HUDEP-2 (cell line): ENCODE data around the gene RBBP5.
"Not testable (repeated sequence)": the region's sequence is repeated elsewhere in the genome, so short reads cannot be mapped to it uniquely, and the experiment has no call there.

ENCODE experiments used
- DNase-seq, 76 experiments: peaks; one replicate each; lab custom pipeline; 2025; ENCODE audit not compliant: unreplicated experiment in 76 of 76; lab: John Stamatoyannopoulos, UW

The RBBP5 gene

DNA sequence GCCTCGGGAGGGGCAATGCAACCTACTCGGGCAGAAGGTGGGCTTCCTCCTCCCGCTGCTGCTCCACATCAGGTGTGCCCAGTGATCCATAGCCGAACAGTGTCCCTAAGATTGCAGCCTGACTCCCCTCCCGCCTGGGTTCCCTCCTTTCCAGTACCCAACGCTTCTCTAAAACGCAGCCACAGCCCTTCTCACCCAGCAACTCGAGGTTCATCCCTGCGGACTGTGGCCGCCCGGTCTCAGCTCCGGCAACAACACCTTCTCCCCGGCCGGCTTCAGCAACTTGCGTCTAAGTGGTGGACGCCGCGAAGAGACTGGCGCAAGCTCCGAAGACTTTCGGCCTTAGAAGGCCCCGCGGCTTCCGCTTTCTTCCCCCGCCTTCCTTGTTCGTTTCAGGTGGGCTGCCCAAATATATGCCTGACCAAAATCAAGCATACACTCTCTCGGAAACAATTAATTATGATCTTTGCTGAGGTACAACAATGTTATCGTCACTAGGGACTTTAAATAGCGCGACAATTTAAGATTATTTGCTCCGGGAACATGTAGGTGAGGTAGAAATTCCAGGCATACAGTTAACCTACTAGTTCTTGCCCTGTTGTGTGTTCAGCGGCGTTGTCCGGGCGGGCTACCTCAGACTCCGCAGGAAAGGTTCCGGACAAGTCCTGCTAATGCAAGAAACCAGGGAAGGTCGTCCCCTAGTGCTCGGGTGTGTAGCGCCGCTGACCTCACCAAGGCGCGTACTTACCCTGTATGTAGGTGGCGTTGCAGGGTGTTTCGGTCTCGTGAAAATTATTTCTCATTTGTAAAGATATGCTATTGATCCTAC is at the start of gene RBBP5:
TSS of gene RBBP5 (minus strand) at position 319 of the 829 bp plus-strand sequence. CDS start at position 214, 105 bp downstream.
- DNase-seq, result peak in 75 of 76 experiments; percentile 53 to 99 (median 94)

- no peak for DNase-seq
Observed at GRCh38 chr1:205171369-205171768, 49.6 kb upstream of the RBBP5 start.

DNA sequence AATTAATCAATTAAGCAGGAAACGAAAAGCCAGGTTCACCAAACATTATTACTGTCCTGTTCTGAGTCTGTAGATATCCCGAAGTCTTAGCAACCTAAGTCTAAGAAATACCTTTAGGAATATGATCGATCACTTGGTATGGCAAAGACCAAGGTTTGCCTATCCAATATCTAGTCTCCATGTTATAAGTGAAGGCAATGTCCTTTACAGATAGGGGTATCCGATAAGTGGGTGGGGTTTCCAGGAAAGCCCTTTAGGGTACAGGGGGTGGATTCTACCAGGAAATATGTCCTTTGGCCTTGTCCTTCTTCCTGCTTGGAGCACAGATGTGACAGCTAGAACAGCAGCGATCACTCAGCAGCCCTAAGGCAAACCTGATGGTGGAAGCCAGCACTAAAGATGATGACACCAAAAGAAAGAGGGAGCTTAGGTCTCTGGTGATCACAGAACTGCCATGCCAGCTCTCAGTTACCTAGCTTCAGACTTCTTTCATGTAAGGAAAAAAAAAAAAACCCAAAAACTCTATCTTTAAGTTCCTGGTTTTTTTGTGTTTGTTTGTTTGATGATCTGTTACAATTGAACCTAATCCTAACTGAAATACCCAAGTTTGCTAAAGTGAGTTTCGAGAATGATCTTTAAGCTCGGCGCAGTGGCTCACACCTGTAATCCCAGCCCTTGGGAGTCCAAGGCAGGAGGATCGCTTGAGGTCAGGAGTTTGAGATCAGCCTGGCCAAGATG is 48.9 kb upstream of the RBBP5 start:
- DNase-seq, result peak in 68 of 76 experiments; percentile 3 to 86 (median 43)

- no peak for DNase-seq
Observed at GRCh38 chr1:205169248-205169647, 47.5 kb upstream of the RBBP5 start.

DNA sequence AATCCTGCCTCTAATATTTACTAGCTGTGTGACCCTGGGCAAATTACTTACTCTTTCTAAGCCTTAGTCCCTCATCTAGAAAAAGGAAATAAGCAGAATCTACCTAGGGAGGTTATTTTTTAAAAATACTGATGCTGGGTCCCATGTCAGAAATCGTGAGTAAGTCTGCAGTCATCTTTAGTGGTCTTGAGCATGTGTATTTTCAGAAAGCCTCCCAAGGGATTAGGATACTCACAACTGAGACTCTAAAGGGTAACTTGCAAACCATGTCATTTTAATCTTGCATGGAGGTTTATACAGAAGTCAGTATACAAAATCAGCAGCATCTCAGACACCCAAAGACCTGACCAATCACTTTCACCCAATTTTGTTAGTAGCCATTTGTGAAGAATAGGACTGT is 46.5 kb upstream of the RBBP5 start:
- DNase-seq, result no peak

DNA sequence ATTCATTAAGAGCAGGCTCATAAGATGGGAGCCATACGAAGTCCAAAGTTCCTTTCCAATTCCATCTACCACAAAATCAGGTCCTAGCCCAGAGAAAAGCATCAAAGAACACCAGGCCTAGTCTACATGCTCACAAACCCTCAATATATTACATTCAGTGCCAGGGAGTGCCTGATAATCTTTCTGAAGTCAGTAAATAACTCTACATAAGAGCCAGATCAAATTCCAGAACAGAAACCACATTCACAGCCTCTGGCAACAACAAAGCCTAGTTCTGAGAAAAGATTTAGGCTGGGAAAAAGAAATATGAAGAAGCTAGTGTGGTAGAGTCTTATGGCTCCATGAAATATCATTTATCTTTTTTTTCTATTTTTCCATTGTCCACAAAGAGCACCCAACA is 40.5 kb upstream of the RBBP5 start:
- no peak for DNase-seq

DNA sequence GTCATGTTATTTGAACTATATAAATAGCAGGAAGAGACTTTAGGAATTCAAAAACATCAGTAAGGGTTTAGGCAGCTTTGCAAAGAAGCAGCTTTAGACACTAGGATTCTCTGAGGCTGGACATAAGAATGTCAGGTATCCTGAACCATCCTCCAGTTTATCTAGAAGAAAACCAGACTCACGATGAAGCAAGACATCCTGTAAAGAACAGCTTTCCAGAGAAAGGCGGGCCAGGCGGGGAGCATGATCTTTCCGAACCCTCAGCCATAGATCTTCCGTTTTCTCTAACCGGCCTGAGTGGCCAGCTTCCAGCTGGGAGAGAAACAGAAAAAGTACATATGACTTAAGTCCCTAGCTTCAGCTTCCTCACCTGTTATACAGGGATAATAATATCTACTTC is 39.3 kb upstream of the RBBP5 start:
- no peak for DNase-seq

GRCh38 chr1:205158048-205158616 is 36.4 kb upstream of the RBBP5 start:
- DNase-seq, result peak in 1 of 76 experiments; percentile 34

- DNase-seq, result not testable (repeated sequence)
Observed at GRCh38 chr1:205155665-205156377, 34.0 kb upstream of the RBBP5 start.

DNA sequence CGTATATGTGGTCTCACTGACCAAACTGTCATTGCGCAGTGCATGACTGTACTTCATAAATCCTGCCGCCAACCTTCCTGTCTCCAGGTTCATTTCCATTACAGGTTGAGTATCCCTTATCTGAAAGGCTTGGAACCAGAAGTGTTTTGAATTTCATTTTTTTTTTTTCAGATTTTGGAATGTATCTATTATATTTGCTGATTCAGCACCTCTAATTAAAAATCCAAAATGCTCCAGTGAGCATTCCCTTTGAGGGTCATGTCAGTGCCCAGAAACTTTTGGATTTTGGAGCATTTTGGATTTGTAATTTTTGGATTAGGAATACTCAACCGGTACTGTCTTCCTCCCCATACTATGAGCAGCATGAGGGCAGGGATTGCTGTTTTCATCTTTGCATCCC is 30.7 kb upstream of the RBBP5 start:
- no peak for DNase-seq

DNA sequence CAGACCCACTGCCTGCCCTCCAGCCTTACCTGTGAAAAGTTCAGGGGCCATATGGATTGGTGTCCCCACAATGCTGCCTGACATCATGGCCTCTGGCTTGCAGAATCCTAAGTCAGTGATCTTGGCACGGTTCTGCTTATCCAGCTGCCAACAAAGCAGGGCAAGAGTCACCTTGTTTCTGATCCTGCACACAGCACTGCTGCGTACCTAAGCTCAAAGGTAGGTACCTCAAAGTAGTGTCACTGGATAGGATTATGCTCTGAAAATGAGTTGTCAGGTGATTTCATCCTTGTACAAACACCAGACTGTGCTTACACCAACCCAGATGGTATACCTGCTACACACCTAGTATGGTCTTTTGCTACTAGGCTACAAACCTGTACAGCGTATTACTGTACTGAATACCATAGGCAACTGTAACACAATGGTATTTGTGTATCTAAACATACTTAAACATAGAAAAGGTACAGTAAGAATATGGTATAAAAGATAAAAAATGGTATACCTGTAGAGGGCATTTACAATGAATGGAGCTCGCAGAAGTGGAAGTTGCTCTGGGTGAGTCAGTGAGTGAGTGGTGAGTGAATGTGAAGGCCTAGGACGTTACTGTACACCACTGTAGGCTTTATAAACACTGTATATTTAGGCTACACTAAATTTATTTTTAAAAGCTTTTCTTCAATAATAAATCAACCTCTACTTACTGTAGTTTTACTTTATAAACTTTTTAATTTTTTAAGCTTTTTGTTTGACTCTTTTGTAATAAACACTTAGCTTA is 29.1 kb upstream of the RBBP5 start:
- DNase-seq, result no peak

GRCh38 chr1:205147191-205147835 is 25.5 kb upstream of the RBBP5 start:
- no peak for DNase-seq

DNA sequence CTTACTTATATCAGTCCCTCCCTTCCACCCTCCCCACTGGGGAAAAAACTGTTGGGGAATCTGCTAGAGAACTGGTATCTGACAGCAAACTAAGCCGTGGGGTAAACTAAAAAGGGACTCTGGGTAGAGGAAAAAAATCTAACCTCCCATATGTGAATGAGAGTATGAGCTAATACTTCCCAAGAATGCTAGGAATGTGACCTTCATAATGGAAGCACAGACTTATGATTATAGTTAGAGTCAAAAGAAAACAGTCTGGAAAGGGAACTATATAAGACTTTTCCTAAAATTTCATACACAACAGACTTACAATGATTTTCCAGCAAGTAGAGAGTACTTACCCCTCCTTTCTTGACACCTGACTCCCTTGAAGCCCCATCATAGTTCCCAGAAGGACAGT is 23.0 kb upstream of the RBBP5 start:
- no peak for DNase-seq

DNA sequence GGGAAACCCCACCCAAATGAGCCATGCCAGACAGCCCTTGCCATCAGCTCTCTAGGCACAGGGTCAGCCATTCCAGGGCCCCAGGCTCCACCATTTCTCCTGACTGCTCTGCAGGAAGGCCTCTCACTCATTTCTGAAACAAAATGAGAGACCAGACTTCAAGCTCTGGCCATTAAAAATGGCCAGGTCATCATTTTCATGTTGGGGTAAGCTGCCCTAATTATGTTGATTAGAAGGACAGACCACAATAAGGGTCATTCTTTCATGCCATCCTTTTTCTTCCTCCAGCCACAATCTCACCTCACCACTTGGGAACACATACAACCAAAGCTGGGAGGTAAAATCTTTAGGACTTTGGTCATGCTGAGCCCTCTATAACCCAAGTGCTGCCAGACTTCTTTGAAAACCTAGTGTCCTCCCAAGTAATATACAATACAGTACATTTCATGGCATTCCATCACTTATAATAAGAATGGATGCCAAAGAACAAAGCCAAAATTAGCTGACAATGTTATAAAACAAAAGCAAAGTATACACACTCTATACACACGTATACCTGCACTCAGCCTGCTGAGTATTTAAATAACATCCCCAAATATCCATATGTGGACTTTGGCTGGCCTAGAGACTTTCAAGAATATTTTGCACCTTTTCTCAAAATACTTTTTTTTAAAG is 22.4 kb upstream of the RBBP5 start:
- no peak for DNase-seq

DNA sequence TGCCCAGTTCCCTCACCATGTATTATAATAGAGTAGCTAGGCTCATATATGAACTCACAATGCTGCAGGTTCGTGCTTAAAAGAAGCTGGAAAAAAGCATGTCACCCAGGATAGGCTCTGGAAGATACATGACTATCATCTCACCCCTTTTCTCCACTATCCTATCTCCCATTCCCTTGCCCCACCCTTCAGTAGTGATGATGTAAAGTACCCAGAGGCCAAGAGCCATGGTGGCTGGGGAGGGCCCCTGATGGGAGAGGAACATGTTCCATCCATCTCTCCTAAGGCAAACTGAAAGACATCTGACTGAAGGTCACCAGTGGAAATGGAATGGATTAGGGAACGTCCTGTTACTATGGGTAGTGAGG is 20.3 kb upstream of the RBBP5 start:
- DNase-seq, result peak in 5 of 76 experiments; percentile 11 to 37 (median 36)

GRCh38 chr1:205141236-205142101 is 19.7 kb upstream of the RBBP5 start:
- DNase-seq, result peak in 73 of 76 experiments; percentile 19 to 80 (median 64)

- no peak for DNase-seq
Observed at GRCh38 chr1:205140113-205140512, 18.3 kb upstream of the RBBP5 start.

DNA sequence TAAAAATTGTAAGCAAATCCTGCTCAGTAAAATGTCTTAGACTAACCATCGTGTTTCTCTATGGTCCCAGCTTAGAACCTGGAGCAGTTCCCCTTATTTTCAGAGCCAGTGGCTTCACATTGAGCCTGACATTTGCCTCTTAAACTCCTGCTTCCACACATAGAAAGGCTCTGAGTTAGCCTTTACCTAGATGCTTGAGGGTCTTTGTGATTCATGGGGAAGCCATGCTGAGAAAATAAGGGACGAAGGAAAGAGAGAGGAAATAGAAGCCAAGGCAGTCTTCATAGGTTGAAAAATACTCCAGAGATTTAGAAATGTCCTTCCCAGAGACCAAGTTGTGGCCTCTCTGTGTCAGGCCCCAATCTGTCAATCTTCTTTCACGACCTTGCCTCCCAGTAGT is 16.1 kb upstream of the RBBP5 start:
- DNase-seq, result no peak
